Upper lobe of left lung (tissue), 6 donors: ENCODE measurements around the gene CD27. TPM values are rescaled to one million over a fixed set of nuclear protein-coding genes. Genes with fewer than 3 reads are reported as not detected.

Experiments
- ATAC-seq, 2 donors: fragments of 200-7000 bp; cut with Tn5 transposase; one replicate each; pipeline ENCODE4 v1.9.1; 2022; ENCODE audit warnings: mild to moderate bottlenecking in 2 of 2, moderate library complexity in 2 of 2; ENCODE audit not compliant: low FRiP score in 2 of 2
- DNase-seq, 2 donors: peaks; one replicate each; pipeline ENCODE4 v3.0.0-alpha.2; 2019 to 2020
- H3K27ac ChIP-seq, 4 donors: fragments of 200-600 bp; sonication (generic); one replicate each; pipeline ENCODE4 v1.5.1; 2016 to 2019
- H3K27me3 ChIP-seq, 4 donors: fragments of 200-600 bp; sonication (generic); one replicate each; pipeline ENCODE4 v1.5.1; 2017 to 2019
- H3K36me3 ChIP-seq, 4 donors: fragments of 200-600 bp; sonication (generic); one replicate each; pipeline ENCODE4 v1.5.1; 2016 to 2019
- H3K4me1 ChIP-seq, 4 donors: fragments of 200-600 bp; sonication (generic); one replicate each; pipeline ENCODE4 v1.5.1; 2018 to 2019
- H3K4me3 ChIP-seq, 4 donors: fragments of 200-600 bp; sonication (generic); one replicate each; pipeline ENCODE4 v1.5.1; 2017 to 2019; ENCODE audit warnings: mild to moderate bottlenecking in 2 of 4, moderate library complexity in 1 of 4
- H3K9me3 ChIP-seq, 4 donors: fragments of 200-600 bp; sonication (generic); one replicate each; pipeline ENCODE4 v1.5.1; 2018 to 2019
- CTCF ChIP-seq, 6 experiments: fragments of 450-650 bp in 4 of 6; fragments of 200-600 bp in 2 of 6; sonication (generic) in 2 of 6; IDR thresholded peaks; one replicate each; pipeline ENCODE4 v1.5.1; 2016 to 2019; ENCODE audit warnings: antibody characterized with exemption in 6 of 6
- EP300 ChIP-seq, 4 donors: sonication (generic); formaldehyde crosslinking; IDR thresholded peaks; one replicate each; pipeline ENCODE4 v1.5.1; 2017; ENCODE audit warnings: antibody characterized with exemption in 4 of 4, control low read depth in 2 of 4
- POLR2A ChIP-seq, 4 donors: fragments of 450-650 bp; IDR thresholded peaks; one replicate each; pipeline ENCODE4 v1.5.1; 2016 to 2017; ENCODE audit warnings: antibody characterized with exemption in 4 of 4, mild to moderate bottlenecking in 2 of 4
- POLR2AphosphoS5 ChIP-seq, 2 donors: sonication (generic); formaldehyde crosslinking; IDR thresholded peaks; one replicate each; pipeline ENCODE4 v1.5.1; 2017; ENCODE audit warnings: antibody characterized with exemption in 2 of 2
- WGBS, 2 donors: methylation state at CpG; one replicate each; pipeline ENCODE4 v1.1.5; 2017 to 2018; 5-methylcytosine and 5-hydroxymethylcytosine counted together
- total RNA-seq, 6 donors: library from RNA; depleted of rRNA in 4 of 6; stranded (reverse); fragments of >200 nt in 4 of 6; gene quantifications; one replicate each; pipeline versions ENCODE4 v1.1.0 to v1.2.1, GENCODE V29; 2016 to 2021
- donor health status: DM: no; HTN: no; CAD: no; lungs with moderate emphysema.
- donor health status: DM: no; HTN: yes; CAD: no; lungs with severe emphysema.

The CD27 gene
- total RNA-seq, 6 donors from 2014 or later = 1.0 to 8.8 (median 3.3) TPM; not detected in 1

DNA sequence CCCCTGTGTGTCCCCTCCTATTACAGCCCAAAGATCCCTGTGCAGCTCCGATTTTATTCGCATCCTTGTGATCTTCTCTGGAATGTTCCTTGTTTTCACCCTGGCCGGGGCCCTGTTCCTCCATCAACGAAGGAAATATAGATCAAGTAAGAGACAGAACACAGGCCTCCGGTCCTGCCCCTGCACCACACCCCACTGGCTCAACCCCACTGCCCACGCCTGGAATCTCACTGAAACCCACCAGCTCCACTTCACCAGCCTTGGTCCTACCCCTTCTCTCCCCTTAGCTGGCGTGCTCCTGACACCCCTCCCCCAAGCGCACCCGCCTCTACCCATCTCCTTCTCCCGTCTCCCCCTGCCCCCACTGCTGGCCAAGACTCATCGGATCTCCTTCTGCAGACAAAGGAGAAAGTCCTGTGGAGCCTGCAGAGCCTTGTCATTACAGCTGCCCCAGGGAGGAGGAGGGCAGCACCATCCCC lies 6.2 kb downstream of the CD27 start:
- H3K4me3 ChIP-seq = peak overlapping the region; percentile 54 to 83 (median 71)
- DNase-seq (no peak), ATAC-seq (no peak)
- 3 to 7% methylated on average over 11 of the region's 11 CpGs for WGBS, 2 donors
- H3K27ac ChIP-seq = peak overlapping the region; percentile 90 to 99 (median 96)
- no peaks in the 10 kb centered on the region for H3K27me3 ChIP-seq
- H3K4me1 ChIP-seq = peaks cover 20 to 29% (median 27%) of the 10 kb centered on the region in 4 donors
- no peaks in the 10 kb centered on the region for H3K9me3 ChIP-seq
- TF ChIP-seq EP300 (IDR thresholded peaks at IDR 0.05) (no peak), CTCF (IDR thresholded peaks at IDR 0.05) (no peak), POLR2AphosphoS5 (IDR thresholded peaks at IDR 0.05) (no peak), POLR2A (IDR thresholded peaks at IDR 0.05) (no peak)
- peaks cover 0 to 34% (median 4%) of the 10 kb centered on the region in 4 donors for H3K36me3 ChIP-seq

GRCh38 chr12:6451348-6452244 lies 6.8 kb downstream of the CD27 start, which contains the start of gene TAPBPL:
TSS of gene TAPBPL (plus strand) at chr12:6452042. CDS start at chr12:6452249, 207 bp downstream.
- peak within 1 kb of the TSS; percentile 90 to 99 (median 96) for H3K27ac ChIP-seq
- peaks cover 0 to 35% (median 5%) of the 10 kb centered on the region in 4 donors for H3K36me3 ChIP-seq
- H3K4me3 ChIP-seq = peak within 1 kb of the TSS; percentile 54 to 83 (median 71)
- ATAC-seq = peak; percentile 91 to 92
- WGBS, 2 donors = 0% methylated on average over 17 to 27 of the region's 27 CpGs
- DNase-seq = peak; percentile 91 to 92
- H3K27me3 ChIP-seq = no peaks in the 10 kb centered on the region
- peaks cover 20 to 29% (median 27%) of the 10 kb centered on the region in 4 donors for H3K4me1 ChIP-seq
- TF ChIP-seq POLR2A (IDR thresholded peaks at IDR 0.05) (peak in 2 of 4 donors; percentile 68 to 76), CTCF (IDR thresholded peaks at IDR 0.05) (no peak), POLR2AphosphoS5 (IDR thresholded peaks at IDR 0.05) (peak in 1 of 2 donors; percentile 82)
- no peaks in the 10 kb centered on the region for H3K9me3 ChIP-seq

GRCh38 chr12:6452245-6452943 lies 7.6 kb downstream of the CD27 start:
- Histone ChIP-seq H3K27ac (peak overlapping the region; percentile 90 to 99 (median 96)), H3K27me3 (no peaks in the 10 kb centered on the region), H3K4me3 (peak overlapping the region; percentile 54 to 83 (median 71)), H3K4me1 (peaks cover 20 to 29% (median 27%) of the 10 kb centered on the region in 4 donors), H3K36me3 (peaks cover under 1 to 43% (median 11%) of the 10 kb centered on the region in 4 donors), H3K9me3 (no peaks in the 10 kb centered on the region)
- TF ChIP-seq POLR2AphosphoS5 (IDR thresholded peaks at IDR 0.05) (no peak), POLR2A (IDR thresholded peaks at IDR 0.05) (peak in 1 of 4 donors; percentile 17), EP300 (IDR thresholded peaks at IDR 0.05) (no peak), CTCF (IDR thresholded peaks at IDR 0.05) (no peak)
- ATAC-seq = peak; percentile 21 to 40
- 3 to 5% methylated on average over 9 of the region's 9 CpGs for WGBS, 2 donors
- DNase-seq = peak in 1 of 2 donors; percentile 50

GRCh38 chr12:6452944-6453630 lies 8.3 kb downstream of the CD27 start:
- peak; percentile 5 to 30 for ATAC-seq
- H3K36me3 ChIP-seq = peaks cover 4 to 44% (median 18%) of the 10 kb centered on the region in 4 donors
- H3K4me3 ChIP-seq = peak overlapping the region in 3 of 4 donors; percentile 71 to 83 (median 71)
- TF ChIP-seq EP300 (IDR thresholded peaks at IDR 0.05) = no peak
- TF ChIP-seq POLR2A (IDR thresholded peaks at IDR 0.05) = peak in 1 of 4 donors; percentile 25
- TF ChIP-seq POLR2AphosphoS5 (IDR thresholded peaks at IDR 0.05) = no peak
- TF ChIP-seq CTCF (IDR thresholded peaks at IDR 0.05) = no peak
- peak; percentile 60 to 61 for DNase-seq
- H3K4me1 ChIP-seq = peaks cover 20 to 29% (median 27%) of the 10 kb centered on the region in 4 donors
- no peaks in the 10 kb centered on the region for H3K27me3 ChIP-seq
- H3K27ac ChIP-seq = peak overlapping the region; percentile 90 to 99 (median 96)
- H3K9me3 ChIP-seq = no peaks in the 10 kb centered on the region
- WGBS, 2 donors = 33 to 68% methylated on average over 9 to 17 of the region's 17 CpGs
